HG03575 (cell line): Measurements from ENCODE around the gene SLC39A3.

Experiments used
- ATAC-seq: cut with Tn5 transposase; IDR thresholded peaks from one replicate; pipeline ENCODE4 v1.9.1; 2021; ENCODE audit not compliant: unreplicated experiment, insufficient number of reproducible peaks, low FRiP score; ENCODE audit errors: extremely low read depth

The SLC39A3 gene

DNA sequence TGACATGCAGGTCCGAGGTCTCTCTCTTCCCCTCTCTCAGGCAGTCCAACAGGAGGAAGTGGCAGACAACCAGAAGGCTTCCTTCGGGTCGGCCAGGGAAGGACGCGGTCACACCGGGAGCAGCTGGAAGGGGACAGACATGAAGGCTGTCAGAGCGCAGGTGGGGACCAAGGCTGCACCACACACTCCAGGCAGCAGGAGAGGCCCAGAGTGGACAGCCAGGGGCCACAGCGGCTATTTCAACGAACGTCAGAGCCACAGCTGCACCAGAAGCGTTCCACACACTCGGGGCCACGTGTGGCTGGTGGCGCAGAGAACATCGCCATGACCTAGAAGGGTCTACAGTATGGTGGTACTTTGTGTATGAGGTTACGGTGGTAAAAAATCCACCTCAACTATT lies 16.0 kb upstream of the SLC39A3 start:
- ATAC-seq, result no peak

DNA sequence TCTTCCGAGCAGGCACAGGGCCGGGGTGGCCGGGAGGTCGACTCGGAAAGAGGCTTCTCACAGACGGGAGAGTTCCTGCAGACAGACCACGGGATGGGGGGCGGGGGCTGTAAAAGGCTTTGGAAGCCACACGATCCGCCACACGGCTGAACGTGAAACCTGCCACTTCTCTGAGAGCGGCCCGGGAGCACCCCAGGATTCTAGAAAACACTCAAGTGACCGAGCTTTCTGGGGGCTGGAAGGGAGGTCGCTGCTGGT lies 15.6 kb upstream of the SLC39A3 start:
- no peak for ATAC-seq

DNA sequence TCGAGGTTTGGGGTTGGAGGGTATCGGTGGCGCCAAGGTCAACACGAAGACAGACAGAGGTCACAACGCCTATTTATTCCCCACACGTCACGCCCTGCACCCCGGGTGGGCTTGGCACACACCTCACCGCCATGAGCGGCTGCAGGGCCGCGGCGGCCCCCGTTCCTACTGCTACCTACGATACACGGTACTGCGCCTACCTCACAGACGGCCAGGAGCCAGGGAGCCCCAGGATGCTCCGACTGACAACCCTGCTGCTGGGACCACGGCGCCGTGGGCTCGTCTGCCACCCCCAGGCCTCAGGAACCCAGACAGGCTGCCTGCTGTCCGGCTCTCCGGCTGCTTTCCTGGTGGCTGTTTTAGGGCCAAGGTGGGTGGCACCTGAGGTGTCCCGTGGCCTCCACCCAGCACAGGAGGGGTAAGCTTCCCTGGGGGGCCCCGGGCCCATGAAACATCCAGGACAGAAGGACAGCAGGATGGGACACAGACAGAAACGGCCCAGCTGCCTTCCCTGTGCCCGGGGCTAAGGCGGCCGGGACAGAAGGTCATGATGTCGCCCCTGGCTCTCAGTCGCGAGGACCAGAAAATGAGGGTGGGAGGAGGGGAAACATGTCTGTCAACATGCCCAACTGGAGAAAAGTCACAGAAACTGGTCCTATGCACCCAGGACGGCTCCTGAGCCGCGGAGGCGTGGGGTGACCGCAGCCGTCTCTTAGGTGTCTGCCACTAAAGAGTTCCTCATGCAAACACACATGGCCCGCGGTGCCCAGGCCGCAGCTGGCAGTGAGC lies 15.0 kb upstream of the SLC39A3 start:
- no peak for ATAC-seq

DNA sequence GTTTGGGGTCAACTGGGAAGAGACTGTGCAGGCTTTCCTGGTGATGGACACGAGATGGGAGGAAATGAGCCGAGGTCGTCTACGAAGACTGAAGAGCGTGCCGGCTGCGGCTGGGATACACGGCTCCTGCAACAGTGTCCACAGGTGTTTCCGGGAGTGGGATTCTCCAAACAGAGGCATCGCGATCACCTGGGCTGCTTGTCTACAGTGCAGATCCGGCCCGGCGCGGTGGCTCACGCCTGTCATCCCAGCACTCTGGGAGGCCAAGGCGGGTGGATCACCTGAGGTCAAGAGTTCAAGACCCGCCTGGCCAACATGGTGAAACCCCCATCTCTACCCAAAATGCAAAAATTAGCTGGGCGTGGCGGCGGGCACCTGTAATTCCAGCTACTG lies 11.6 kb upstream of the SLC39A3 start:
- no peak for ATAC-seq

DNA sequence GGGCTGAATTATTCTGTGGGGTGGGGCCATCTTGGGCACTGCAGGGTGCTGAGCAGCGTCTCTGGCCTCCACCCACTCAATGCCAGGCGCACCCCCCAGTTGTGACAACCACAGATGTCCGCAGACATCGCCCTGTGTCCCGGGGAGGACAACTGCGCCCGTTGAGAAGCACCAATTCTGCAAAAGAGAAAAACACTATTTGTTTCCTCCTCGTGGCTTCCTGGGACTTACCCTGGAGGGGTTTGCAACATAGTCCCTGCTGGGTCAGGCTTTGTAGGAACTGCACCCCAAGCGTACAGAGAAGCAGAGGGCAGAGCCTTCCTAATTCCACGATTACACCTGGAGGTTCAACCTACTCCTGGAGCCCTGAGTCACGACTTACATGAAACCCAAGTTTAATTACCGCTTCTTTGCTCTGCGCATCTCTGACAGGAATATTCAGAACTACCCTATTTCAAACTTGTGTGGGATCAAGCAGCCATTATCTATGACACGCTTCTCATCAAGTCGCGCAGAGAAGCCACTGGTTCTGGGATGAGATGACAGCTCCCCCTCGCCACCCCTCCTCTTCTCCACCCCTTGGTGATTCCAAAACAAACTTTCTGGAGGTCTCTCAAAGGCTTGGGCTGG lies 11.1 kb upstream of the SLC39A3 start:
- ATAC-seq, result no peak

DNA sequence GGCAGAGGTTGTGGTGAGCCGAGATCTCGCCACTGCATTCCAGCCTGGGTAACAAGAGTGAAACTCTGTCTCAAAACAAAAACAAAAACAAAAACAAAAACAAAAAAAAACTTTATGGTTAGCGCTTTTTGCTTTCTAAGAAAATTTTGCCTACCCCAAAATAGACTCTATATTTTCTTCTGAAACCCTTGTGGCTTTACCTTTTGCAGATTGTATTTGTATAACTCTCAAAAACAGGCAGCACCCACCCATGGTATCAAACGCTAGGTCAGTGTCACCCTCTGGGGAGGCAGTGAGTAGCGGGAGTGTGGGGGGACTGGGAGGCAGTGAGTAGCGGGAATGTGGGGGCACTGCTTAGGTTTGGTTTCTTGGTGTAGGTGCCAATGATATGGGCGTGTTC lies 7.5 kb upstream of the SLC39A3 start:
- no peak for ATAC-seq

DNA sequence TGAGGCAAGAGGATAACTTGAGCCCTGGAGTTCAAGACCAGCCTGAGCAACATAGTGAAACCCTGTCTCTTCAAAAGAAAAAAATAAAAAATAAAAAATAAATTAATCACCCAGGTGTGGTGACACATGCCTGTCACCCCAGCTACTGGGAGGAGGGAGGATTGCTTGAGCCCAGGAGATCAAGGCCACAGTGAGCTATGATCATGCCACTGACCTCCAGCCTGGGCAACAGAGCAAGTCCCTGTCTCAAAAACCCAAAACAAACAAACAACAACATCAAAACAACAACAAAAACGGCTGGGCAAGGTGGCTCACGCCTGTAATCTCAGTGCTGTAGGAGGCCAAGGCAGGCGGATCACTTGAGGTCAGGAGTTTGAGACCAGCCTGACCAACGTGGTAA lies 4.3 kb upstream of the SLC39A3 start:
- no peak for ATAC-seq

DNA sequence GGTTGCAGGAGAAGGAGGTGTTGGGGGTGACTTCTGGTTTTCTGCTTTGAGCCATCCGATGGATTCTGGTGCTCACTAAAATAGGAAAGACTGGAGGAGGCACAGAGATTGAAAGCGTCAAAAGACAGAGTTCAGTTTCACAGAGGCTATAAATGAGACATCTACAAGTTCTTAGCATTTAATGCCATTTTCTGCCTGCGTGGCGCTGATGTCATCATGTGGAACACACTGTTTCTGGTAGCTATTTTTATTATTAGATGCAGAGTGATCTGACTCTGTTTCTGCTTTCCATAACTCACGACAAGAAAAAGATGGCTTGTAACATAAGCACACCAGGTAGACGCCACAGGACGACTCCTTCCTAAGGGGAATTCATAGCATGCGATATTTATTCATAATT lies 3.3 kb upstream of the SLC39A3 start:
- no peak for ATAC-seq

DNA sequence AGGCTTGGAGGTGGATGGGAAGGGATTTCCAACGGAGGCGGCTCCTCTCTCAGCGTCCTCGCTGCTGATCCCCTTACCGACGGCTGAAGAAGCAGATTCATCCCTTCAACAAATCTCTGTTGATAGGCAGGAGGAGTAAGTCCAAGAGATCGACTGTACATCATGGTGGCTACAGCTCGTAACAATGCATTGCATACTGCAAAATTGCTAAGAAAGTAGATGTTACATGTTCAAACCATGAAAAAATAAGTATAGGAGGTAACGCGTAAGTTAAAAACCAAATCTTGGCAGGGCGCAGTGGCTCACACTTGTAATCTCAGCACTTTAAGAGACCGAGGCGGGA lies 468 bp upstream of the SLC39A3 start:
- ATAC-seq, result no peak

DNA sequence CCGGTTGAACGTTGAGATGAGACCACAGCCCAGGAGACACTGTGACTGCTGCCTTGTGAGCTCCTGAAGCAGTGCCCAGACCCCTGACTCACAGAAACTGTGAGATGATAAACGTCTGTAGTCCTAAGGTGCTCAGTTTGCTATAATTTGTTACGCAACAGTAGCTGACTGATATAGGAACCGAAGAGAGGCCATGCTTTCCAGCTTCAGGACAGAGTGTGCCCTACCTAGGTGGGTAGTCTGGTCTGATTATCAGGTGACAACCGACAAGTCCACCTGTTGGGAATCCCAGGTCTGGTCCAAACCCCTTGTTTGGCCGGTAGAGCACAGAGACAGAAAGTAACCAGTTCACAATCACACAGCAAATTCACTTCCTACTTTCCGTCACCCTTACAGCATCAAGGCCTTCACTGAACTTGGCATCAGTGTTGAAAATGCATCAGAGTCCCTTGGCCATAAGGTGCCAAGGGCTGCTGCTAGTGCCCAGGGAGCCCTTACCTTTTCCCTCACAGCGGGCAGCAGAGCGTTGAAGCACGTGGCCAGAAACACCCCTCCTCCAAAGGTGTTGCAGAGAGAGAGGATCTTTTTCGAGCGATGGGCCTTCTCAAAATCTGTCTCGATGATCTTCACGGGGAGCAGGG lies 3.1 kb downstream of the SLC39A3 start:
- no peak for ATAC-seq

DNA sequence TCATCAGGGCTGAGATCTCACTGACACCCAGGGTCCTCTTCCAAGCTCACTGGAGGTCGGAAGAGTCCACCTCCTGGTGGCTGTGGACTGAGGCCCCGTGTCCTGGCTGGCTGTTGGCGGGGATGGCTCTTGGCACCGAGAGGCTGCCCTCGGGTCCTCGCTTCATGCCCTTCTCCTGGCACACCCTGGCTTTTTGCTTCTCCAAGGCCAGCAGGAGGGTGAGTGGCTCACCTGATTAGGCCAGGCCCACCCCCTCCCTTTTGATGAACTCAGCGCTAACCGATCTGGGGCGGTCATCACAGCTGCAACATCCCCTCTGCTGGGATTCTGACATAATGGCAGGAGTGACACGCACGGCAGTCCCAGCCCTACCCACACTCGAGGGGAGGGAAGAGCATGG lies 4.4 kb downstream of the SLC39A3 start:
- no peak for ATAC-seq

DNA sequence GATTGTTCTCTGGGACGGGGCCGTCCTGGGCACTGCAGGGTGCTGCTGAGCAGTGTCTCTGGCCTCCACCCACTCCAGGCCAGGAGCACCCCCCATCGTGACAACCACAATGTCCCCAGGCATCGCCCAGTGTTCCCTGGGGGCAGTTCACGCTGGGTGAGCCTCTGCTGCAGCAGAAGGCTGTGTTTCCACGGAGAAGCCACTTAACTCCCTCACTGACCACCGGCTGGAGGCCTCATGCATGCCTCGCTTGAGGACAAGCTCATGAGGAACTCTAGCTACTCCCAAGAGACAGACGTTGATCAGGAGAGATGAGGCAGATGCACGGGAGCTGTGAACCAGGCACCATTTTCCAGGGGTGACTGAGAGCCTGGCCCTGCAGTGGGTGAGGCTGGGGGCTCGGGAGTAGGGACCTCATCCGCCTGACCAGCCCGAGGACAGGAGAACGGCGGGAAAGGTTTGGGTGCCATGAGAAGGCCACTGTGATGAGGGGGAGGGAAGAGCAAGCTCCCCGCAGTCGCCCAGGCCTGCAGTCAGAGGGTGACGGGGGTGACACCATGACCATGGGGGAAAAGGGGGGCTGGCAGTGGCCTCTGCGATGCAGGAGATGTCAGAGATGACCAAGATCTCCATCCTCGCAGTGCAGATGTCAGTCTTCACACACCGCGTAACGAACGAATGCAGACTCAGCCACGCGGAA lies 5.1 kb downstream of the SLC39A3 start:
- ATAC-seq, result no peak

DNA sequence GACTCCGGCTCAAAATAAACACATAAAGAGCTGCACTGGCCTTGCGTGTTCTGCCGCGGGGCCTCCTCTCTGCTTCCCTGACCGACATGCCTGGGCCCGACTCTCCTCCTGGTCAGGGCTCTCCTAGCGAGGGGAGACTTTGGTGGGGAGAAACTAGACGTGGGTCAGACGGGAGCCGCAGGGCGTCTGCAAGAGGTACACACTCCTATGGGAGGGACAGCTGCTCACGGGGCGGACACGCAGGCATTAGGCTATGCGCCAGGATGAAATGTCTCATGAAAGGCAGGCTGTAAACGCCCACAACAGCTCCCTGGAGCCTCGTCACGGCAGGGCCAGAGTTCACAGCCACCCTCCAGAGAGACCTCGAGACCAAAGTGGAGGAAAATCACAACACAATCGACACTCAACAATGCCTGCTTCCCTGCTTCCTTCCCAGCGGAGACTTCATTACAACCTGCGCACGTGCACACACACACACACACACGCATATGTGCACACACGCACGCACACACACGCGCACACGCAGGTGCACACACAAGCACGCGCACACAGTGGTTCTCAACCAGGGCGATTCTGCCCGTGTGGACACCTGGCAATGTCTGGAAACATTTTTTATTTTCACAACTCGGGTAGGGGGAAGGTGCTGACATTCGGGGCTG lies 5.8 kb downstream of the SLC39A3 start:
- no peak for ATAC-seq

DNA sequence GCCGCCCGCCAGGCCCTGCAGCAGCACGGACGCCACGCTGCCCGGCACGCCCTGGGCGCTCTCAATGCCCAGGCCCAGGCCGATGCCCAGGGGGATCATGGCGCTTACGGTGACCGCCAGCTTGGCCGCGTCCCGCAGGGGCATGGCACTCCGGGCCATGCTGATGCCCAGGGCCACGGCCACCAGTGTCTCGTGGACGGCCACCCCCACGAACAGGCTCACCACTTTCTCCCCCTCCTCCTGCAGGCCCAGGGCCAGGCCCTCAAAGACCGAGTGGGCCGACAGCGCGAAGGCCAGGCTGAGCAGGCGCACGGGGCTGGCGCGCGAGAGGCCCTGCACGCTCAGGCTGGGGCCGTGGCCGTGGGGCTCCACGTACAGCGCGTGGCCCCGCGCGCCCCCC lies 6.9 kb downstream of the SLC39A3 start:
- no peak for ATAC-seq

DNA sequence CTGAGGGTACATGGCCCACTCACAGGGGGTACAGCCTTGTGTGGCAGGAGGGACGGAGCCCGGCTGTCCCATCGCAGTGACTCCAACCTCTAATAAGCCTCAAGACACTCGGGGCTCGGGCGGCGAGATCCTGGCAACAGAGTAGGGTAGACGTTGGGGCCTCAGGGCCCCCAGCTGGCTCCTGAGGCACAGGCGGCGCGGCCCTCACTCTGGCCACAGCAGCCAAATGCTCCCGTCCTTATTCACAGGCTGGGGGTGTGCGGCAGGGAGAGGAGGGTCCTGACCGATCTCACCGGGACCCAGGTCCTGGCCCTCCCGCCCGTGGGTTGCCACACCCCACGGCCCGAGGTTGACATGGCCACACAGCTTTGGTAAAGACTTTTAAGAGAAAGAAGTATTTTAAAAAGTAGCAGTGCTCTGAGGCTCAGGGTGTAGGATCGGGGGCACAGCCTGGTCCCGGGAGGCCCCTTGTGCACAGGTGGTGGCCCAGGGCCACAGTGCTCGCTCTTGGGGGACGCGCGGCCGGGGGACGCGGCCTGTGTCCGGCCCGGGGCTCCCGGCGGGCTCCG lies 7.6 kb downstream of the SLC39A3 start:
- ATAC-seq, result no peak

DNA sequence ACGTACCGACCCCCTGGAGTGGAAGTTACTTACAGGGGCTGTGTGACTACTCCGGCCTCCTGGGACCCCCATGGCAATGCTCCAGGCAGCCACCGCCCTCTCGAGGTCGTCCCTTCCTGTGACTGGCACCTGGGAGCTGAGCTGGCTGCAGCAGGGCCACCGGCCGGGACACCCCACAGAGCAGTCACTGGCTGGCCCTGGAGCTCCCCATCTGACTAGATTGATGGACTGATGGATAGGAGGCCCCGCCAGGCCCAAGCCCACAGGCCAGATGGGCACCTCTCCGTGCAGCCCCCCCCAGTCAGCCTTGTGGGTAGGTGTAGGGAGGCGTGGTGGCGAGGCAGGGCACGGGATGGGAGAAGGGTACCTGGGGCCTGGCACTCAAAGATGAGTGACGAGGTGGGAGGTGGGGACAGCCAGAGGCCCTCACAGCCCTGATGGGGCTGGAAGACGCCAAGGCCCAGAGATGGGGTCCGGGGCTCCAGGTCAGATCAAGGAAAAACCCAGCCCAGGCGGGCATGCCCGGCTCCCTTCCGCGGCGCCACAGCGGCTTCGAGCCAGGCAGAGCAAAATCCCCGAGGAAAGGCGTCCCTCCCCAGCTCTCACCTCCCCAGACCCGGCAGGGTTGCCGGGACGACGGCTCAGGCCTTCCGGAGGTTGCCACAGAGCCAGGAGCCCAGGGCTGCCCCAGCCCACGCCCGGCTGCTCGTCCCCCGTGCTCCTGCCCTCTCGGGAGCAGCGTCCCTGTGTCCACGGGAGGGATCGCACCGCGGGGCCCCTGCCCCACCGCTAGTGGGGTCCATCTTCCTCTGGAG lies 8.4 kb downstream of the SLC39A3 start:
- ATAC-seq, result no peak

DNA sequence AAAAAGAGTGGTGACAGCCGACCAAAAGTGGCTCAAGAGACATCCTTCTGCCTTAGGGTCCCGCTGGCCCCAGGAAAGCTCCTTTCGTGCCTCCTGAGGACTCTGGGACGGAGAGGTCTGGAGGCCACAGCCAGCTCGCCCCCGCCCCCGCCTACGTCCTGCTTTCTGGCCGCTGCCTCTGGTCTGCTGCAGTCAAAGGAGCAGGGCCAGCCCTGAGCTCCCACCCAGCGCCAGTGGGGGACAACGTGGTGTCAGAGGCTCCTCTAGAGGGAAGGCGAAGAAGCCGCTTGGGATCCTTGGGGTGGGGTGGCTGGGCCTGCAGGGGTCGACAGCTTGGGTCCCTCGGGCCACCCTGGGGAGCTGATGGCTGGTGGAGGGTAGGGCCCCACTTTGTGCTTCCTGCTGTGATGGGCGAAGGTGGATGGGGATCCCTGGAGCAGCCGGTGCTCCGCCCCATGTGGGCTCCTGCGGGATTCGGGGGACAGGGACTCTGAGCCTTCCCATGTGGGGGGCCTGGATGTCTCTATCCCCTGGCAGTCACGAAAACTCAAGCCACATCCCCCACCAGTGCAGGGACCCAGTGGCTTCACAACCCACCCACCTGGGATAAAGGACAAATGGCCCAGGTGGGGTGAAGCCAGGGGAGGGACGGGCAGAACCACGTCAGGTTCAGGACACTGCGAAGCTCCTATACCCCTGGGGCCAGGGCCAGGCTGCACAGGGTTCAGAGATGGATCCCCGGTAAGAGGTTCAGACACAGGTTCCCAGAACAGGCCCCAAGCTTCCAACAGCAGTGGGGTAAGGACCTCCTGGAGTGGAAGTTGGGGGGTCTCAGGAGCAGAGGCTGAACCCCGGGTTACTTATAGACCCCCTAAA lies 9.6 kb downstream of the SLC39A3 start:
- no peak for ATAC-seq
